Measurements from ENCODE around the gene DAAM1. TPM values are rescaled to one million over a fixed set of nuclear protein-coding genes. Genes with fewer than 3 reads are reported as not detected.

The DAAM1 gene
- polyA plus RNA-seq, 12 donors: 28.9 to 120 (median 46.9) TPM

- no peak for DNase-seq
These were observed 150.3 kb downstream of the DAAM1 start for GRCh38 chr14:59338761-59339160.

- DNase-seq: no peak
These were observed 151.3 kb downstream of the DAAM1 start for GRCh38 chr14:59339524-59340330.

GRCh38 chr14:59341858-59342477 is 153.5 kb downstream of the DAAM1 start:
- no peak for DNase-seq

GRCh38 chr14:59342516-59343484 is 154.3 kb downstream of the DAAM1 start:
- DNase-seq: no peak

- no peak for DNase-seq
These were observed 155.1 kb downstream of the DAAM1 start for GRCh38 chr14:59343585-59343984.

GRCh38 chr14:59344016-59344415 is 155.5 kb downstream of the DAAM1 start:
- no peak for DNase-seq

- no peak for DNase-seq
These were observed 156.4 kb downstream of the DAAM1 start for GRCh38 chr14:59344691-59345455.

GRCh38 chr14:59346329-59346728 is 157.9 kb downstream of the DAAM1 start:
- no peak for DNase-seq

- DNase-seq: no peak
These were observed 158.5 kb downstream of the DAAM1 start for GRCh38 chr14:59346796-59347510.

- no peak for DNase-seq
These were observed 159.0 kb downstream of the DAAM1 start for GRCh38 chr14:59347511-59347900.

GRCh38 chr14:59347915-59348314 is 159.4 kb downstream of the DAAM1 start:
- DNase-seq: no peak

- peak; percentile 50 for DNase-seq
These were observed 160.8 kb downstream of the DAAM1 start for GRCh38 chr14:59349258-59349701.

GRCh38 chr14:59352961-59353360 is 164.5 kb downstream of the DAAM1 start:
- DNase-seq: no peak

- DNase-seq: no peak
These were observed 166.2 kb downstream of the DAAM1 start for GRCh38 chr14:59354666-59355065.

- no peak for DNase-seq
These were observed 166.6 kb downstream of the DAAM1 start for GRCh38 chr14:59355091-59355490.

GRCh38 chr14:59356312-59356711 is 167.8 kb downstream of the DAAM1 start:
- DNase-seq: no peak

GRCh38 chr14:59356767-59357166 is 168.3 kb downstream of the DAAM1 start:
- no peak for DNase-seq

- DNase-seq: no peak
These were observed 169.6 kb downstream of the DAAM1 start for GRCh38 chr14:59358102-59358501.

- no peak for DNase-seq
These were observed 170.3 kb downstream of the DAAM1 start for GRCh38 chr14:59358784-59359183.

GRCh38 chr14:59359431-59360124 is 171.1 kb downstream of the DAAM1 start:
- no peak for DNase-seq

Measured in muscle of arm (tissue), 12 donors.